ENCODE data around the gene PPP1R2. TPM values are rescaled to one million over a fixed set of nuclear protein-coding genes. Genes with fewer than 3 reads are reported as not detected.

Gene PPP1R2
- total and polyA plus RNA-seq, 2 of the 13 experiments (the other 11 are each of a cell fraction or from before 2014, with no cell fraction given) = 36.5 to 86.5 TPM

DNA sequence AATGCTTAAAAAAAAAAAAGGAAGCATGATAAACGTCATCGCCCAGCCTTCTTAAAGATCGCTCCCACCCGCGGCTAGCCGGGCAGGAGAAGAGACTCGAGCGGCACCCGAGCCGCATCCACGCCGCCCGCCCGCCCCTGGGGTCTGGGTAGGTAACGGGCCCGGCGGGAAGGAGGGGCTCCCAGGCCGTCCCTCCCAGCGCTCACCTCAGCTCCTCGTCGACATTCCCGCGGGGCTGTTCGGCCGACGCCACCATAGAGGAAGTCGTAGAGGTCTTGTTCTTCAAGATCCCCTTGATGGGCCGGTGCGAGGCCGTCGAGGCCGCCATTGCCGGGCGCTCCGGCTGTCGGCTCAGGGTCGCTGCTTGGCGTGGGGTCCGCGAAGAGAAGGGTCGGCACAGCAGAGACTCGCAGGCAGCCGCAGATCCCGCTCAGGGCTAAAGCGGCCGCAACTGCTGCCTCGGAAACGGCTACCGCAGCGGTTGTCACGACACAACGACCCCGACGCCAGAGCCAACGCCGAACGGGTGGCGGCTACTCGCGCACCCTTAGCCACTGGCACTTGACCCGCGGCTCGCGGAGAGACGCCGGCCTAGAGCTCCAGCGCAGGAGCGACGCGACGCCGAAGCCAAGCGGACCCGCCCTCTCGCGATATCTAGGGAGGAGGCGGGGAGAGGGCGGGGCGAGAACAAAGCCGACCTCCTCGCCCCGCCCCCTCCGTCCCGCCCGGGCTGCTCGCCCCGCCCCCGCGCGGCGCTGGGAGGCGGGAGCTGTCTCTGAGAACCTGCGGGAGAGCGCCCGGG, at the start of gene PPP1R2 (continued):
- TF ChIP-seq MEF2D (CRISPR knock-in tag; IDR thresholded peaks at IDR 0.05) (peak; percentile 76; the same call in 1 of the 2 replicates), ZNF674 (CRISPR knock-in tag; IDR thresholded peaks at IDR 0.05; ENCODE audit: low read depth) (no peak), ZNF30 (CRISPR knock-in tag; IDR thresholded peaks at IDR 0.05) (peak; percentile 90; the same call in 1 of the 2 replicates), NFYB (CRISPR knock-in tag; IDR thresholded peaks at IDR 0.05) (0 out of 2 replicates have a peak, but pooled peaks have one; percentile 22), SSRP1 (CRISPR knock-in tag; IDR thresholded peaks at IDR 0.05) (no peak), ZNF282 (IDR thresholded peaks at IDR 0.05; ENCODE audit: partially characterized antibody) (no peak), ZNF33B (CRISPR knock-in tag; IDR thresholded peaks at IDR 0.05) (no peak), ZNF44 (CRISPR knock-in tag; IDR thresholded peaks at IDR 0.05) (no peak), ZNF138 (CRISPR knock-in tag; IDR thresholded peaks at IDR 0.05; ENCODE audit: low read depth) (peak; percentile 89; the same call in 1 of the 2 replicates), HMG20A (CRISPR knock-in tag; IDR thresholded peaks at IDR 0.05; ENCODE audit: borderline replicate concordance) (no peak), NFIB (CRISPR knock-in tag; IDR thresholded peaks at IDR 0.05; ENCODE audit: borderline replicate concordance) (no peak), ARNTL (CRISPR knock-in tag; IDR thresholded peaks at IDR 0.05) (no peak)
- TF ChIP-seq, protein P1, sequence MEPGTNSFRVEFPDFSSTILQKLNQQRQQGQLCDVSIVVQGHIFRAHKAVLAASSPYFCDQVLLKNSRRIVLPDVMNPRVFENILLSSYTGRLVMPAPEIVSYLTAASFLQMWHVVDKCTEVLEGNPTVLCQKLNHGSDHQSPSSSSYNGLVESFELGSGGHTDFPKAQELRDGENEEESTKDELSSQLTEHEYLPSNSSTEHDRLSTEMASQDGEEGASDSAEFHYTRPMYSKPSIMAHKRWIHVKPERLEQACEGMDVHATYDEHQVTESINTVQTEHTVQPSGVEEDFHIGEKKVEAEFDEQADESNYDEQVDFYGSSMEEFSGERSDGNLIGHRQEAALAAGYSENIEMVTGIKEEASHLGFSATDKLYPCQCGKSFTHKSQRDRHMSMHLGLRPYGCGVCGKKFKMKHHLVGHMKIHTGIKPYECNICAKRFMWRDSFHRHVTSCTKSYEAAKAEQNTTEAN (CRISPR knock-in tag; conservative IDR thresholded peaks at IDR 0.05) = no peak
- TF ChIP-seq, protein P2, sequence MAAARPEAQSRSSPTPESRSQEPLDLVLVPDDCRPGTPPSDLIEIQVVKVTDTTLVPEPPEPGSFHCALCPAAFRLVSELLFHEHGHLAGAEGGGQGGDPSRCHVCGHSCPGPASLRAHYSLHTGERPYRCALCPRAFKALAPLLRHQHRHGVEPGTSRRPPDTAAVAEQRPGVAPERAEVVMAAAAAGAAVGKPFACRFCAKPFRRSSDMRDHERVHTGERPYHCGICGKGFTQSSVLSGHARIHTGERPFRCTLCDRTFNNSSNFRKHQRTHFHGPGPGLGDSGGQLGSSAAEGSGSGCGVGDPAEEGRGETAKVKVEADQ (CRISPR knock-in tag; IDR thresholded peaks at IDR 0.05; ENCODE audit: borderline replicate concordance) = peak; percentile 67; the same call in 1 of the 2 replicates
- TF ChIP-seq, protein P3, sequence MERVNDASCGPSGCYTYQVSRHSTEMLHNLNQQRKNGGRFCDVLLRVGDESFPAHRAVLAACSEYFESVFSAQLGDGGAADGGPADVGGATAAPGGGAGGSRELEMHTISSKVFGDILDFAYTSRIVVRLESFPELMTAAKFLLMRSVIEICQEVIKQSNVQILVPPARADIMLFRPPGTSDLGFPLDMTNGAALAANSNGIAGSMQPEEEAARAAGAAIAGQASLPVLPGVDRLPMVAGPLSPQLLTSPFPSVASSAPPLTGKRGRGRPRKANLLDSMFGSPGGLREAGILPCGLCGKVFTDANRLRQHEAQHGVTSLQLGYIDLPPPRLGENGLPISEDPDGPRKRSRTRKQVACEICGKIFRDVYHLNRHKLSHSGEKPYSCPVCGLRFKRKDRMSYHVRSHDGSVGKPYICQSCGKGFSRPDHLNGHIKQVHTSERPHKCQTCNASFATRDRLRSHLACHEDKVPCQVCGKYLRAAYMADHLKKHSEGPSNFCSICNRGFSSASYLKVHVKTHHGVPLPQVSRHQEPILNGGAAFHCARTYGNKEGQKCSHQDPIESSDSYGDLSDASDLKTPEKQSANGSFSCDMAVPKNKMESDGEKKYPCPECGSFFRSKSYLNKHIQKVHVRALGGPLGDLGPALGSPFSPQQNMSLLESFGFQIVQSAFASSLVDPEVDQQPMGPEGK (CRISPR knock-in tag; IDR thresholded peaks at IDR 0.05) = no peak
- TF ChIP-seq, protein P4, sequence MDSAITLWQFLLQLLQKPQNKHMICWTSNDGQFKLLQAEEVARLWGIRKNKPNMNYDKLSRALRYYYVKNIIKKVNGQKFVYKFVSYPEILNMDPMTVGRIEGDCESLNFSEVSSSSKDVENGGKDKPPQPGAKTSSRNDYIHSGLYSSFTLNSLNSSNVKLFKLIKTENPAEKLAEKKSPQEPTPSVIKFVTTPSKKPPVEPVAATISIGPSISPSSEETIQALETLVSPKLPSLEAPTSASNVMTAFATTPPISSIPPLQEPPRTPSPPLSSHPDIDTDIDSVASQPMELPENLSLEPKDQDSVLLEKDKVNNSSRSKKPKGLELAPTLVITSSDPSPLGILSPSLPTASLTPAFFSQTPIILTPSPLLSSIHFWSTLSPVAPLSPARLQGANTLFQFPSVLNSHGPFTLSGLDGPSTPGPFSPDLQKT (CRISPR knock-in tag; IDR thresholded peaks at IDR 0.05; ENCODE audit: borderline replicate concordance) = no peak
- TF ChIP-seq, protein P5, sequence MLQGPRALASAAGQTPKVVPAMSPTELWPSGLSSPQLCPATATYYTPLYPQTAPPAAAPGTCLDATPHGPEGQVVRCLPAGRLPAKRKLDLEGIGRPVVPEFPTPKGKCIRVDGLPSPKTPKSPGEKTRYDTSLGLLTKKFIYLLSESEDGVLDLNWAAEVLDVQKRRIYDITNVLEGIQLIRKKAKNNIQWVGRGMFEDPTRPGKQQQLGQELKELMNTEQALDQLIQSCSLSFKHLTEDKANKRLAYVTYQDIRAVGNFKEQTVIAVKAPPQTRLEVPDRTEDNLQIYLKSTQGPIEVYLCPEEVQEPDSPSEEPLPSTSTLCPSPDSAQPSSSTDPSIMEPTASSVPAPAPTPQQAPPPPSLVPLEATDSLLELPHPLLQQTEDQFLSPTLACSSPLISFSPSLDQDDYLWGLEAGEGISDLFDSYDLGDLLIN (CRISPR knock-in tag; IDR thresholded peaks at IDR 0.05; ENCODE audit: borderline replicate concordance) = no peak
